PC-3 (cell line): Measurements from ENCODE around the gene NRM. TPM values are rescaled to one million over a fixed set of nuclear protein-coding genes. Genes with fewer than 3 reads are reported as not detected.

Experiments
- ATAC-seq: fragments of 200-7000 bp; cut with Tn5 transposase; 2 replicates; pipeline ENCODE4 v1.9.1; 2020; ENCODE audit warnings: mild to moderate bottlenecking, moderate library complexity
- BruUV-seq: library from RNA; stranded (reverse); fragments of 400-500 nt; replicated peaks from 2 replicates; lab custom pipeline; 2021; lab: Mats Ljungman, UMichigan
- CTCF ChIA-PET: fragments of 300-600 bp; sonication (Branson Sonifier 250); formaldehyde crosslinking; loops from one replicate; lab custom pipeline; 2022; ENCODE audit warnings: antibody characterized with exemption; lab: Charles Lee
- POLR2A ChIA-PET: fragments of 300-600 bp; sonication (Branson Sonifier 250); formaldehyde crosslinking; loops from one replicate; lab custom pipeline; 2022; ENCODE audit warnings: antibody characterized with exemption; ENCODE audit not compliant: unreplicated experiment; lab: Charles Lee
- DNase-seq: peaks from one replicate; pipeline ENCODE4 v3.0.0-alpha.2; 2015
- H2AFZ ChIP-seq: fragments of 300-600 bp; sonication (generic); 2 replicates; pipeline ENCODE4 v1.6.0; 2016; ENCODE audit warnings: antibody characterized with exemption, low read length
- H3F3A ChIP-seq: fragments of 300-600 bp; sonication (generic); one replicate; pipeline ENCODE4 v1.6.0; 2017; ENCODE audit warnings: antibody characterized with exemption, low read length, control low read depth, mild to moderate bottlenecking; ENCODE audit not compliant: unreplicated experiment
- H3K27ac ChIP-seq: fragments of 300-600 bp; sonication (generic); 2 replicates; pipeline ENCODE4 v1.5.1; 2016; ENCODE audit warnings: mild to moderate bottlenecking, low read length
- H3K27me3 ChIP-seq: fragments of 300-600 bp; sonication (generic); 2 replicates; pipeline ENCODE4 v1.6.1; 2016; ENCODE audit warnings: low read length, mixed read lengths
- H3K36me3 ChIP-seq: fragments of 300-600 bp; sonication (generic); 2 replicates; pipeline ENCODE4 v1.6.1; 2016; ENCODE audit warnings: low read depth, mixed run types, low read length, mixed read lengths
- H3K4me1 ChIP-seq: fragments of 300-600 bp; sonication (generic); 2 replicates; pipeline ENCODE4 v1.5.1; 2016; ENCODE audit warnings: low read length; ENCODE audit not compliant: insufficient read depth
- H3K4me2 ChIP-seq: fragments of 300-600 bp; sonication (generic); 2 replicates; pipeline ENCODE4 v1.6.0; 2016; ENCODE audit warnings: low read length
- H3K4me3 ChIP-seq: fragments of 300-600 bp; sonication (generic); 2 replicates; pipeline ENCODE4 v1.5.1; 2016; ENCODE audit warnings: mild to moderate bottlenecking, low read length, mixed read lengths
- H3K79me2 ChIP-seq: fragments of 300-600 bp; sonication (generic); 2 replicates; pipeline ENCODE4 v1.6.1; 2017; ENCODE audit warnings: low read length, mixed read lengths
- H3K9ac ChIP-seq: fragments of 300-600 bp; sonication (generic); 2 replicates; pipeline ENCODE4 v1.6.0; 2016; ENCODE audit warnings: mild to moderate bottlenecking, low read length
- H3K9me2 ChIP-seq: fragments of 300-600 bp; sonication (generic); replicated peaks from 2 replicates; pipeline ENCODE4 v1.6.1; 2016; ENCODE audit warnings: mixed run types, low read length, mixed read lengths
- H3K9me3 ChIP-seq: fragments of 300-600 bp; sonication (generic); 2 replicates; pipeline ENCODE4 v1.6.1; 2016; ENCODE audit warnings: low read length, mixed read lengths
- H4K20me1 ChIP-seq: fragments of 300-600 bp; sonication (generic); 2 replicates; pipeline ENCODE4 v1.6.1; 2016; ENCODE audit warnings: low read length, mixed read lengths
- EZH2 ChIP-seq: fragments of 300-600 bp; sonication (generic); IDR thresholded peaks from one replicate; pipeline ENCODE4 v1.6.1; 2017; ENCODE audit warnings: antibody characterized with exemption, mild to moderate bottlenecking, low read length; ENCODE audit not compliant: unreplicated experiment
- EZH2phosphoT487 ChIP-seq: fragments of 300-600 bp; sonication (generic); IDR thresholded peaks from 2 replicates; pipeline ENCODE4 v1.6.1; 2018; ENCODE audit warnings: mild to moderate bottlenecking, antibody characterized with exemption, low read length, borderline replicate concordance
- intact Hi-C: fragments of 100-400 bp; cut with micrococcal nuclease; formaldehyde crosslinking; loops from 2 replicates; pipeline ENCODE4 v1.9.0; 2023
- total RNA-seq: library from RNA; depleted of rRNA; stranded (reverse); fragments of >200 nt; gene quantifications from 2 replicates; pipeline ENCODE4 v1.2.3, GENCODE V29; 2014
- TF ChIP-seq, protein P1 (sequence below): fragments of 300-600 bp; sonication (generic); conservative IDR thresholded peaks from 2 replicates; pipeline ENCODE4 v1.5.1; 2017; ENCODE audit warnings: antibody characterized with exemption, low read depth, mild to moderate bottlenecking, low read length

The NRM gene
- total RNA-seq, 1 experiment from 2014 or later, result 8.5 TPM

DNA sequence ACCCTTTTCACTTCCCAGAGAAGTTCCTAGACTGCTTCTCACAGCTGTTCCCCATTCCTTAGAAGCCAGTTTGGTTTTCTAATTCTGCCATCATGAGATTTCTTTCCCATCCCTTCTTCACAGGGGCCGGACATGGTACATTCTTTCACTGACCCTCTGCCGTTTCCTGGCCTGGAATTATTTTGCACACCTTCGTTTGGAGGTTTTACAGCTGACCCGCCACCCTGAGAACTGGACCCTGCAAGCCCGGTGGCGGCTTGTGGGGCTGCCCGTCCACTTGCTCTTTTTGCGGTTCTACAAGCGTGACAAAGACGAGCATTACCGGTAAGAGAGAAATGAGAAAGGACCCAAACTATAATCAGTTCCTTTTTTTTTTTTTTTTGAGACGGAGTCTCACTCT is 39.6 kb downstream of the NRM start:
- ChIA-PET CTCF (interaction anchor here (0.6 kb wide), 1 partner anchor 523 kb away, joined by 4 read pairs; no protein-coding TSS in a partner anchor), POLR2A (no interaction called here)
- Histone ChIP-seq H3K79me2 (peaks cover 33% of the 10 kb centered on the region), H3K9me3 (no peaks in the 10 kb centered on the region), H3K4me1 (peaks cover 9% of the 10 kb centered on the region), H2AFZ (no peak overlapping the region), H3K4me3 (no peak overlapping the region), H3K27me3 (no peaks in the 10 kb centered on the region), H3K27ac (no peak overlapping the region), H3K9ac (no peak overlapping the region), H4K20me1 (no peaks in the 10 kb centered on the region), H3F3A (no peaks in the 10 kb centered on the region), H3K9me2 (no peaks in the 10 kb centered on the region), H3K4me2 (no peak overlapping the region), H3K36me3 (peaks cover 27% of the 10 kb centered on the region)
- no TSS peak for BruUV-seq
- TF ChIP-seq, protein P1, sequence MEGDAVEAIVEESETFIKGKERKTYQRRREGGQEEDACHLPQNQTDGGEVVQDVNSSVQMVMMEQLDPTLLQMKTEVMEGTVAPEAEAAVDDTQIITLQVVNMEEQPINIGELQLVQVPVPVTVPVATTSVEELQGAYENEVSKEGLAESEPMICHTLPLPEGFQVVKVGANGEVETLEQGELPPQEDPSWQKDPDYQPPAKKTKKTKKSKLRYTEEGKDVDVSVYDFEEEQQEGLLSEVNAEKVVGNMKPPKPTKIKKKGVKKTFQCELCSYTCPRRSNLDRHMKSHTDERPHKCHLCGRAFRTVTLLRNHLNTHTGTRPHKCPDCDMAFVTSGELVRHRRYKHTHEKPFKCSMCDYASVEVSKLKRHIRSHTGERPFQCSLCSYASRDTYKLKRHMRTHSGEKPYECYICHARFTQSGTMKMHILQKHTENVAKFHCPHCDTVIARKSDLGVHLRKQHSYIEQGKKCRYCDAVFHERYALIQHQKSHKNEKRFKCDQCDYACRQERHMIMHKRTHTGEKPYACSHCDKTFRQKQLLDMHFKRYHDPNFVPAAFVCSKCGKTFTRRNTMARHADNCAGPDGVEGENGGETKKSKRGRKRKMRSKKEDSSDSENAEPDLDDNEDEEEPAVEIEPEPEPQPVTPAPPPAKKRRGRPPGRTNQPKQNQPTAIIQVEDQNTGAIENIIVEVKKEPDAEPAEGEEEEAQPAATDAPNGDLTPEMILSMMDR, result no peak
- TF ChIP-seq EZH2 (no peak), EZH2phosphoT487 (no peak)
- intact Hi-C loops, result no loop called here
- ATAC-seq (no peak), DNase-seq (no peak)

DNA sequence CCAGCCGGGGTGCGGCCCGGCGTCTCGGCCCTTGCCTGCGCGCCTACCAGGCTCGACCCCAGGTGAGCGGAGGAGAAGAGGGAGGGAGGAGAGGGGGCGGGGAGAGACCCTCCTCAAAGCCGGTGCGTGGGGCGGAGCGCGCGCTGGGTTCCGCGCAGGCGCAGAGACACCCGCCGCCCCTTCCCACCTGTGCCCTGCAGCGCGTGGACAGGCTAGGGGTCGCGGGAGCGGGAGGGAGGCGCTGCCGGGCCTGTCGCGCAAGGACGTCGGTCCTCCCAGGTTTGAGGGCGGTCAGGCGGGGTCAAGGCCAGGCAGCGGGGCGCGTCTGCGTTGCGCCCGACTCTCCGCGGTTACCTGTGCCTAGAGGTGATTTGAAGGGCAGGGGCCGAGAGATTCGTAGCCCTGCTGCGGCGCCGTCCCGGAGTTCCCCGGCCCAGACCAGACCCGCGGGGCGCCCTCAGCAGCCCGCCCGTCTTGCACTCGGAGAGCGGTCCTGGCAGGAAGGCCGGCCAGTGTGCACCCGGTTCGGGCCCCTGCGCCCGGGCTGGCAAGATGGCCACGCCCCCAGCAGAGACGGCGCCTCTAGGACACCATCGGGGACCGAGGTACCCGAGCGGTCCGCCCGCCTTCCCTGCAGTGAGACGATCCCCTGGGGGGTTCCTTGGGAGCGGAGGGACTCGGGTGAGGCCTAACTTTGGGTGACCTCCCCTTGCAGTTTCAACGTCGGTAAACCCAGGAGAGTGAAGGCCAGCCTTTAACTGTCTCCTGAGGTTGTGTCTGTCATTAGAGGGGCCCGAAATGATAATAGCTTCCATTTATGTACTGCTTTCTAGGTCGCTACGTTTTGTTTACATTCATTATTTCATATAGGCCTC is 43.3 kb downstream of the NRM start:
- peak overlapping the region; percentile 88 for H3K9ac ChIP-seq
- TF ChIP-seq EZH2, result no peak
- TF ChIP-seq, protein P1, result no peak
- TF ChIP-seq EZH2phosphoT487, result no peak
- peak; percentile 78 for ATAC-seq
- intact Hi-C loops, result loop anchor here (2.0 kb wide), 1 partner anchor 73 kb away; the partner anchor contains the start of gene TUBB
- no peaks in the 10 kb centered on the region for H3K27me3 ChIP-seq
- H3K4me2 ChIP-seq, result peak overlapping the region; percentile 82
- H4K20me1 ChIP-seq, result no peaks in the 10 kb centered on the region
- H3K27ac ChIP-seq, result peak overlapping the region; percentile 55
- H3K36me3 ChIP-seq, result peaks cover 13% of the 10 kb centered on the region; the same call in 1 of the 2 replicates
- ChIA-PET CTCF (no interaction called here), POLR2A (no interaction called here)
- no peaks in the 10 kb centered on the region for H3K9me2 ChIP-seq
- DNase-seq, result peak; percentile 64
- H3K79me2 ChIP-seq, result peaks cover 38% of the 10 kb centered on the region
- peaks cover 11% of the 10 kb centered on the region for H3K4me1 ChIP-seq
- no peaks in the 10 kb centered on the region for H3K9me3 ChIP-seq
- H3K4me3 ChIP-seq, result peak overlapping the region; percentile 82
- H2AFZ ChIP-seq, result peak overlapping the region; percentile 79
- no peaks in the 10 kb centered on the region for H3F3A ChIP-seq
- BruUV-seq, result no TSS peak
